Esophagus muscularis mucosa (tissue), 4 donors: ENCODE measurements around the gene UNKL. TPM values are rescaled to one million over a fixed set of nuclear protein-coding genes. Genes with fewer than 3 reads are reported as not detected.

Experiments
- DNase-seq: peaks from one replicate; pipeline ENCODE4 v3.0.0-alpha.2; 2017; ENCODE audit errors: extremely low spot score
- H3K27ac ChIP-seq, 4 donors: fragments of 200-600 bp; sonication (generic); replicated peaks in 1 of 4; 1 replicate in 3 of 4; 2 replicates in 1 of 4; pipeline ENCODE4 v1.5.1; 2016 to 2019; ENCODE audit warnings: mild to moderate bottlenecking in 1 of 4
- H3K27me3 ChIP-seq, 4 donors: fragments of 200-600 bp; sonication (generic); one replicate each; pipeline versions ENCODE4 v1.5.1 to v1.6.0; 2016 to 2019
- H3K36me3 ChIP-seq, 4 donors: fragments of 200-600 bp; sonication (generic); one replicate each; pipeline ENCODE4 v1.5.1; 2016 to 2019
- H3K4me1 ChIP-seq, 4 donors: fragments of 200-600 bp; sonication (generic); one replicate each; pipeline ENCODE4 v1.5.1; 2016 to 2019
- H3K4me3 ChIP-seq, 4 donors: fragments of 200-600 bp; sonication (generic); 1 replicate in 2 of 4; 2 replicates in 2 of 4; pipeline ENCODE4 v1.5.1; 2016 to 2019; ENCODE audit warnings: mild to moderate bottlenecking in 4 of 4, moderate library complexity in 1 of 4
- H3K9me3 ChIP-seq, 4 donors: fragments of 200-600 bp; sonication (generic); 1 replicate in 3 of 4; 2 replicates in 1 of 4; pipeline ENCODE4 v1.5.1; 2016 to 2019
- CTCF ChIP-seq, 3 experiments: fragments of 200-600 bp in 2 of 3; fragments of 450-650 bp in 1 of 3; sonication (generic) in 2 of 3; IDR thresholded peaks; one replicate each; pipeline ENCODE4 v1.5.1; 2017 to 2019; ENCODE audit warnings: antibody characterized with exemption in 3 of 3, mild to moderate bottlenecking in 2 of 3, moderate library complexity in 1 of 3
- EP300 ChIP-seq: sonication (generic); formaldehyde crosslinking; IDR thresholded peaks from one replicate; pipeline ENCODE4 v1.6.1; 2017; ENCODE audit warnings: antibody characterized with exemption
- POLR2A ChIP-seq: fragments of 450-650 bp; IDR thresholded peaks from one replicate; pipeline ENCODE4 v1.6.1; 2017; ENCODE audit warnings: antibody characterized with exemption, moderate library complexity, mild to moderate bottlenecking, low read depth
- POLR2AphosphoS5 ChIP-seq, 2 donors: sonication (generic); formaldehyde crosslinking; IDR thresholded peaks; one replicate each; pipeline ENCODE4 v1.6.1; 2017; ENCODE audit warnings: antibody characterized with exemption in 2 of 2
- WGBS: methylation state at CpG from one replicate; pipeline ENCODE4 v1.1.5; 2018; 5-methylcytosine and 5-hydroxymethylcytosine counted together
- intact Hi-C: fragments of 100-400 bp; cut with DNase I; formaldehyde crosslinking; loops from one replicate; pipeline ENCODE4 v1.15.1; 2023
- total RNA-seq, 4 donors: library from RNA; depleted of rRNA; stranded (reverse); fragments of >200 nt; gene quantifications; one replicate each; pipeline versions ENCODE4 v1.1.0 to v1.2.1, GENCODE V29; 2016

The UNKL gene
- total RNA-seq, 4 donors from 2014 or later: 9.3 to 23.7 (median 16.5) TPM

DNA sequence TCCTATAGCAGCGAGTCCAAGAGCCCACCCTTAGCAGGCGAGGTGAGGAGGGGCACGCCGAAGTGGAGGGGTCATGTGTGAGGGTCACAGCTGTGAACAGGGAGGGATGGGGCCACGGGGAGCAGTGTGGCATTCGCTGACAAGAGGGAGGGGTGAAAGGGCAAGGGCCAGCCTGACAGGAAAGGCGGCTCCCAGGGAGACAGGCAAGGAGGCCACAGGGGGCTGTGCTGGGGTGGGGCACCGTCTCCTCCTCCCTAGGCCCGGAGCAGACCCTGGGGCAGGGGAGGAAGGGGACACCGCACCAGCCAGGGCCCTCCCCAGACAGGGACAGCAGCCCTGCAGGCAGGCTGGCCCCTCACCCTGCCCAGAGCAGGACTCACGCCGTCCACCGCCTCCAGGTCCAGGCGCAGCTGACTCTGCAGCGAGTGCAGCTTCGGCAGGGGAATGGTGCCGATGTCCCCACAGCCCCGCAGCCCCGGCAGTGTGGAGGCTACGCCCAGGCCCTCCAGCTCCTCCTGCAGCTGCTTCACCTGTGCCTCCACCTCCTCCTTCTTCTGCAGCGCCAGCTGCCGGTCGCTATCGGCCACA lies 47.7 kb downstream of the UNKL start:
- H3K4me1 ChIP-seq: no peaks in the 10 kb centered on the region
- DNase-seq: no peak
- H3K36me3 ChIP-seq: peaks cover 52 to 96% (median 85%) of the 10 kb centered on the region in 4 donors
- H3K27ac ChIP-seq: no peak overlapping the region
- H3K4me3 ChIP-seq: no peak overlapping the region
- 90% methylated on average over 13 of the region's 24 CpGs for WGBS
- no peaks in the 10 kb centered on the region for H3K9me3 ChIP-seq
- intact Hi-C loops: no loop called here
- TF ChIP-seq CTCF (IDR thresholded peaks at IDR 0.05): no peak
- TF ChIP-seq EP300: no peak
- TF ChIP-seq POLR2AphosphoS5 (IDR thresholded peaks at IDR 0.05): no peak
- TF ChIP-seq POLR2A: no peak
- H3K27me3 ChIP-seq: no peaks in the 10 kb centered on the region

DNA sequence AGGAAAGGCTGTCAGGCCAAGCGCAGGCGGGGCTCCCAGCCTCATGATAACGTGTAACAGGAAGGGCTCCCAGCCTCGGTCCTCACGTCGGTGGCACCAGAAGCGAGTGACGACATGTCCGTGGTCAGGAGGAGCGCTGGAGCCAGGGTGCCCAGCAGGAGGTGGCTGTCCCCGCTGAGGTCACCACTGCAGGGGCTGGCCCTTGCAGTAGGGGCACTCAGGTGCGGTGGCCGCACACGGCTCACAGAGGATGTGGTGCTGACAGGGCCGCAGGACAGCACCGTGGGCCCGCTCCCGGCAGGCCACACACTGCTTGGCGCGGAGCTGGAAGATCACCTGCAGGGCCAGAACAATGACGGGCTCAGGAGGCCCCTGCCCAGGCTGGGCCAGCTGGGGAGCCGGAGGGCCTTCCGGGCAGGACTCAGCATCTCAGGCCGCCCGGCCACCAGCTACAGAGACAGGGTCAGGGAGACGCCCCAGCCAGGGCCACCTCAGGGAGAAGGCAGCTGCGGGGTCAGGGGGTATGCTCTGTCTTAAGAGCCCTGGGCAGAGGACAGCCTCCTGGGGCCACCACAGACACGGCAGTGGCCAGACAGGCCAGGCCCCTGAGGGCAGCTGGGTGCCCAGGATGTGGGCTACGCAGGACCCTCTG lies 48.3 kb downstream of the UNKL start:
- no peak overlapping the region for H3K27ac ChIP-seq
- no peaks in the 10 kb centered on the region for H3K27me3 ChIP-seq
- intact Hi-C loops: no loop called here
- H3K4me3 ChIP-seq: no peak overlapping the region
- 94% methylated on average over 6 of the region's 29 CpGs for WGBS
- H3K9me3 ChIP-seq: no peaks in the 10 kb centered on the region
- TF ChIP-seq EP300 (no peak), CTCF (IDR thresholded peaks at IDR 0.05) (no peak), POLR2AphosphoS5 (IDR thresholded peaks at IDR 0.05) (no peak), POLR2A (no peak)
- peaks cover 53 to 96% (median 86%) of the 10 kb centered on the region in 4 donors for H3K36me3 ChIP-seq
- DNase-seq: no peak
- no peaks in the 10 kb centered on the region for H3K4me1 ChIP-seq

- Histone ChIP-seq H3K36me3 (peaks cover 43 to 96% (median 88%) of the 10 kb centered on the region in 4 donors), H3K27ac (no peak overlapping the region), H3K4me3 (no peak overlapping the region), H3K4me1 (no peaks in the 10 kb centered on the region), H3K9me3 (no peaks in the 10 kb centered on the region), H3K27me3 (no peaks in the 10 kb centered on the region)
- DNase-seq: no peak
- WGBS: 88% methylated on average over 15 of the region's 22 CpGs
- intact Hi-C loops: no loop called here
- TF ChIP-seq POLR2AphosphoS5 (IDR thresholded peaks at IDR 0.05) (no peak), EP300 (no peak), CTCF (IDR thresholded peaks at IDR 0.05) (no peak), POLR2A (no peak)
Measured at GRCh38 chr16:1364510-1364909, 50.0 kb downstream of the UNKL start.

- no peak overlapping the region for H3K4me3 ChIP-seq
- H3K27me3 ChIP-seq: no peaks in the 10 kb centered on the region
- WGBS: 88% methylated on average over 9 of the region's 18 CpGs
- no peak for DNase-seq
- no peak for TF ChIP-seq EP300
- peak; percentile 55 to 76 (median 65) for TF ChIP-seq CTCF (IDR thresholded peaks at IDR 0.05)
- H3K4me1 ChIP-seq: no peaks in the 10 kb centered on the region
- H3K9me3 ChIP-seq: no peaks in the 10 kb centered on the region
- H3K36me3 ChIP-seq: peaks cover 43 to 95% (median 88%) of the 10 kb centered on the region in 4 donors
- intact Hi-C loops: no loop called here
- peak overlapping the region in 1 of 4 donors; percentile 15 for H3K27ac ChIP-seq
Measured at GRCh38 chr16:1363501-1364041, 50.9 kb downstream of the UNKL start.
